DND-41 (cell line): Measurements from ENCODE around the gene MTF2.

ENCODE experiments used
- ATAC-seq: fragments of 200-7000 bp; cut with Tn5 transposase; 3 replicates; pipeline ENCODE4 v1.9.1; 2021; ENCODE audit warnings: low read depth; ENCODE audit not compliant: insufficient read depth
- DNase-seq: peaks from one replicate; pipeline ENCODE4 v3.0.0-alpha.2; 2020
- H2AFZ ChIP-seq: 2 replicates; pipeline ENCODE4 v1.6.0; 2012; ENCODE audit warnings: low read depth, low read length
- H3K27ac ChIP-seq: 2 replicates; pipeline ENCODE4 v1.5.1; 2012; ENCODE audit warnings: low read length, inconsistent platforms
- H3K27me3 ChIP-seq: fragments of 200-600 bp; sonication (generic); 2 replicates; pipeline ENCODE4 v1.6.0; 2012; ENCODE audit warnings: low read length, mild to moderate bottlenecking, inconsistent platforms; ENCODE audit not compliant: insufficient read depth, poor library complexity
- H3K36me3 ChIP-seq: 2 replicates; pipeline ENCODE4 v1.5.1; 2012; ENCODE audit warnings: low read length, inconsistent platforms; ENCODE audit not compliant: insufficient read depth
- H3K4me1 ChIP-seq: 2 replicates; pipeline ENCODE4 v1.5.1; 2012; ENCODE audit warnings: mild to moderate bottlenecking, low read length; ENCODE audit not compliant: insufficient read depth
- H3K4me2 ChIP-seq: 2 replicates; pipeline ENCODE4 v1.6.0; 2012; ENCODE audit warnings: mild to moderate bottlenecking, moderate library complexity, low read length, inconsistent platforms; ENCODE audit not compliant: insufficient read depth
- H3K4me3 ChIP-seq, 2 experiments: fragments of 200-600 bp in 1 of 2; shearing (Covaris generic) in 1 of 2; 2 replicates each; pipeline ENCODE4 v1.5.1; 2012 to 2016; ENCODE audit warnings: inconsistent platforms in 2 of 2, low read length in 2 of 2, mild to moderate bottlenecking in 2 of 2, low read depth in 1 of 2, moderate library complexity in 1 of 2
- H3K79me2 ChIP-seq: 2 replicates; pipeline ENCODE4 v1.6.0; 2012; ENCODE audit warnings: low read length, inconsistent platforms; ENCODE audit not compliant: insufficient read depth
- H3K9ac ChIP-seq: 2 replicates; pipeline ENCODE4 v1.6.0; 2012; ENCODE audit warnings: low read depth, mild to moderate bottlenecking, inconsistent platforms, low read length, moderate library complexity
- H3K9me3 ChIP-seq: 2 replicates; pipeline ENCODE4 v1.5.1; 2012; ENCODE audit warnings: low read length, moderate library complexity, mild to moderate bottlenecking, inconsistent platforms; ENCODE audit not compliant: insufficient read depth, severe bottlenecking
- H4K20me1 ChIP-seq: 2 replicates; pipeline ENCODE4 v1.6.0; 2012; ENCODE audit warnings: low read length; ENCODE audit not compliant: insufficient read depth
- CTCF ChIP-seq: IDR thresholded peaks from 2 replicates; pipeline ENCODE4 v1.5.1; 2012; ENCODE audit warnings: borderline replicate concordance, low read length, moderate library complexity, mild to moderate bottlenecking; ENCODE audit not compliant: poor library complexity, severe bottlenecking; ENCODE audit errors: extremely low read depth
- EZH2 ChIP-seq: IDR thresholded peaks from 3 replicates; pipeline ENCODE4 v1.6.1; 2012; ENCODE audit warnings: borderline replicate concordance, low read depth, mild to moderate bottlenecking, moderate library complexity, low read length, inconsistent platforms; ENCODE audit not compliant: severe bottlenecking

Gene MTF2

DNA sequence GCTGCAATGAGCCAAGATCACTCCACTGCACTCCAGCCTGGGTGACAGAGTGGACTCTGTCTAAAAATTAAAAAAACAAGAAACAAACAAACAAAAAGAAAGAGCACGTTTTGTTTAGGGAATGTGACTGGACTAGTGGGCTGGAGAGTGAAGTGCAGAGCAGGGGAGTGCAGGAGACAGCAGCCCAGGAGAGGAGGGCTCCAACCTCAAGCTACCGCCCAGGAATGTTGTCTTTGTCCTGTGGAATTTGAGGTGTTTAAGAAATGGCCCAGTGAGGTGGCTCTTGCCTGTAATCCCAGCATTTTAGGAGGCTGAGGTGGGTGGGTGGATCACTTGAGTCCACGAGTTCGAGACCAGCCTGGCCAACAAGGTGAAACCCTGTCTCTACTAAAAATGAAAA is 42.4 kb upstream of the MTF2 start:
- no peak for TF ChIP-seq EZH2
- no peak for TF ChIP-seq CTCF
- no peaks in the 10 kb centered on the region for H4K20me1 ChIP-seq
- ATAC-seq (no peak), DNase-seq (no peak)
- no peaks in the 10 kb centered on the region; the same call in 1 of the 2 replicates for H3K79me2 ChIP-seq
- H2AFZ ChIP-seq, result no peak overlapping the region
- H3K4me3 ChIP-seq, result no peak overlapping the region
- no peaks in the 10 kb centered on the region for H3K27me3 ChIP-seq
- no peaks in the 10 kb centered on the region for H3K9me3 ChIP-seq
- H3K4me1 ChIP-seq, result peaks cover 77% of the 10 kb centered on the region
- peak overlapping the region; percentile 46 for H3K27ac ChIP-seq
- H3K4me2 ChIP-seq, result no peak overlapping the region
- no peaks in the 10 kb centered on the region for H3K36me3 ChIP-seq
- H3K9ac ChIP-seq, result no peak overlapping the region

DNA sequence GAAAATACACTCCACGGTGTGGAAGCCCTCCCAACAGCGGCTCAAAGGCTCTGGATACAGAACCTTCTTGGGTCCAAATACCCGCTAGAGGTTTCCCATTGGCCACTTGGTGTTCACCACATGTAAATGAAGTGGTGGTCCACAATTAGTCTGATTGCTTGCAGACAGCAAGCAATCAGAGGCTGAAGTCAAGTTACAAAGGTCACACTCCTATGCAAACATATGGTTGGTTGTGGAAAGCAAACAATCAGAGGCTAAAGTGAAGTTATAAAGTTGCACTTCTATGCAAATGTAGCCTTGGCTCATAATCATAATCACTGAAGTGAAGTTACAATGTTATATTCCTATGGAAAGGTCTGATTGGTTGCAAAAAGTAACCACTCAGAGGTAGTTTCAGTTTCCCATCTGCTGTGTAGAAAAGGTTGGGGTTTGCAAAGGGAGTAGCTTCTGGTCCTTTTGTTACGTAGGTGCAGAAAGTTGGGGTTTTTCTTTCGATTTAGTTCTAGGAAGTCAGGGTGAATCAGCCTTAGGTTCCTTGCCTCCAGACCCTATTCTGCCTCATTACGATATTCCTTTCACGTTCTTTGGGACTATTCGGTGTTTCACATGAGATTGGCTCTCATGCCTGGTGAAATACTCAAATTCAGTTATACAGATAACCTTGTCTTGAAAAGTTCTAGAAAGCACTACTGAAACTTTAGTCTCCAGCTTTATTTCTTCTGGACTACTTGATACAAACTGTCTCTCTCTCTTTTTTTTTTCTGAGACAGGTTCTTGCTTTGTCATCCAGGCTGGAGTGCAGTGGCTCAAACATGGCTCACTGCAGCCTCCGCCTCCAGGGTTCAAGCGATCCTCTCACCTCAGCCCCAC is 36.7 kb upstream of the MTF2 start:
- no peaks in the 10 kb centered on the region for H3K36me3 ChIP-seq
- peak overlapping the region; percentile 65 for H3K4me2 ChIP-seq
- H3K9ac ChIP-seq, result peak overlapping the region; percentile 55
- H2AFZ ChIP-seq, result peak overlapping the region; percentile 47
- H3K27me3 ChIP-seq, result no peaks in the 10 kb centered on the region
- ATAC-seq, result peak; percentile 93
- no peaks in the 10 kb centered on the region for H4K20me1 ChIP-seq
- H3K4me1 ChIP-seq, result peaks cover 57% of the 10 kb centered on the region
- peak overlapping the region; percentile 86 for H3K27ac ChIP-seq
- H3K9me3 ChIP-seq, result no peaks in the 10 kb centered on the region
- TF ChIP-seq EZH2, result no peak
- no peak for TF ChIP-seq CTCF
- peak; percentile 60 for DNase-seq
- H3K79me2 ChIP-seq, result no peaks in the 10 kb centered on the region
- H3K4me3 ChIP-seq, result peak overlapping the region; percentile 8 to 52; a peak in 3 of 4 replicates

- Histone ChIP-seq H3K4me3 (peak overlapping the region in 1 of 2 experiments; percentile 52; a peak in 3 of 4 replicates), H4K20me1 (no peaks in the 10 kb centered on the region), H3K9me3 (no peaks in the 10 kb centered on the region), H3K27me3 (no peaks in the 10 kb centered on the region), H3K27ac (peak overlapping the region; percentile 86), H3K9ac (peak overlapping the region; percentile 55), H3K4me2 (peak overlapping the region; percentile 65), H3K36me3 (no peaks in the 10 kb centered on the region), H3K79me2 (no peaks in the 10 kb centered on the region), H3K4me1 (peaks cover 50% of the 10 kb centered on the region), H2AFZ (peak overlapping the region; percentile 47)
- DNase-seq, result no peak
- ATAC-seq, result no peak
- no peak for TF ChIP-seq CTCF
- no peak for TF ChIP-seq EZH2
Measured at GRCh38 chr1:93043057-93043557, 36.0 kb upstream of the MTF2 start.
